NCI-H526 (cell line): Measurements from ENCODE around the gene CRHR2.

Experiments
- DNase-seq, 2 experiments: peaks; one replicate each; lab custom pipeline; 2025; lab: John Stamatoyannopoulos, UW

Gene CRHR2

DNA sequence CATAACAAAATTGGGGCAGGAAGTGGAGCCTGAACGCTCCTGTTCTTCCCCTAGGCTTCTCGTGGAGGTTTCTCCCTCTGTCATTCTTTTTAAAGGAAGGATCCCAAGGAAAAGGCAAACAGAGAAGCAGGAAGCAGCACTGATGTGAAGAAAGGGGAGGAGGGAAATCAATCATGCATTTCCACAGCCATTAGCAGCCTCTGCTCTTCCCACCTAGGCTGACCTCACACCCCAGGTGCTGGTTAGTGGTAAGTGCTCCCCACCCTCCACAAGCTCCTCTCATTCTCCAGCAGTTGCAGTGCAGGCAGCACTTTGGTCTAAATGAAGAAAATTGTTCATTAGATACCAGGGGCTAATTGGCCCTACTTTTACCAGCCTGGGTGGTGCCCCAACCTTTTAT is 2.6 kb downstream of the CRHR2 start:
- peak in 1 of 2 experiments; percentile 19 for DNase-seq

DNA sequence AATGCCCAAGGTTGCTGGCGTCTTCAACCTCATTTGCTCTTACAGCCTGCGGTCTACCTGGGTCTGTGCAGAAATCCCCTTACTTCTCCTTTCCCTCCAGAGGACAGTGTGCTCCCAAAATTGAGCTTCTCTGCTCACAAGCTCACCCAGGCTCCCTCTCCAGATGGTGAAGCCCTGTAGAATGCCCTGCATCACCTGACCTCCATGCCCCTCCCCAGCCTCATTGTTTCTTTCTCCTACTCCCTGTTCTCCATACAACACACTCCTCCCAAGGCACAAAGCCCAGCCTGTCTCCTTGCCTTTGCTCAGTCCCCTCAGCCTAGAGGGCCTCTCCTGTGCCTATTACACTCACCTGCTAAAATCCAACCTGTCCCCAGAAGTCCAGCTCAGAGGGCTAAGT is 3.5 kb downstream of the CRHR2 start:
- no peak for DNase-seq

DNA sequence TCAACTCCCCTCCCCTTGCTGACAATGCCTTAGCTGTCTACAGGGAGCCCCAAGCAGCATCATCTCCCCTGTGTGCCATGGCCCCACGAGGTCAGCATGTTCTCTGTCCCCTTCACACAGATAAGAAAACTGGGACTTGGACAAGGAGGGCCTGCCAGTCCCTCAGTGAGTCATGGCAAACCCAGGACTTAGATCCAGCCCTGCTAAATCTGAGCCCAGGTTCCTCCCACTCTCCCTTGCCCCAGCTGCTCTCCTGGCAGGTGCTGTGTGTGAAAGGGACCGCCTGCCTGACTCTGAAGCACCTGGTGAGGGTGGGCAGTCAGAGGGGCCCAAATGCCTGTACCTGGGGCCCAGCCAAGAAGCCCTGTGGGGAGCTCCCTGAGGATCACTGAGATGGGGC is 7.4 kb downstream of the CRHR2 start:
- DNase-seq, result no peak

DNA sequence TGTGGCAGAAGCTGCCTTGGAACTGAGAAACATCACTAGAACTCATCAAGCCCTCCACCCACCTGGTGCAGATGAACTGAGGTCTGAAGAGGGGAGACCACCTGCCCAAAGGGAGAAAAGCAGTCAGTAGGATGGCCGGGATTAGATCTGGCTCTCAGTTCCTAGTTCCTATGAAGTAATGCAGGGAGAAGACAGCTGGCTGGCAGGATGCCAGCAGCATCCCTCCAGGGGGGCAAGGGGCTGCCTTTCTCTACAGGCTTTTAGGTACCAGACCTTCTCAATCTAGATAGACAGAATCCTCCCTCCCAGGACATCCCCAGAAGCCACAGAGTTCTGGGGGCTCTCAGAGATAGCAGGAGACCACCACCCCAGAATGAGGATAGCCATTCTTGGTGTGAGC is 7.8 kb downstream of the CRHR2 start:
- no peak for DNase-seq

DNA sequence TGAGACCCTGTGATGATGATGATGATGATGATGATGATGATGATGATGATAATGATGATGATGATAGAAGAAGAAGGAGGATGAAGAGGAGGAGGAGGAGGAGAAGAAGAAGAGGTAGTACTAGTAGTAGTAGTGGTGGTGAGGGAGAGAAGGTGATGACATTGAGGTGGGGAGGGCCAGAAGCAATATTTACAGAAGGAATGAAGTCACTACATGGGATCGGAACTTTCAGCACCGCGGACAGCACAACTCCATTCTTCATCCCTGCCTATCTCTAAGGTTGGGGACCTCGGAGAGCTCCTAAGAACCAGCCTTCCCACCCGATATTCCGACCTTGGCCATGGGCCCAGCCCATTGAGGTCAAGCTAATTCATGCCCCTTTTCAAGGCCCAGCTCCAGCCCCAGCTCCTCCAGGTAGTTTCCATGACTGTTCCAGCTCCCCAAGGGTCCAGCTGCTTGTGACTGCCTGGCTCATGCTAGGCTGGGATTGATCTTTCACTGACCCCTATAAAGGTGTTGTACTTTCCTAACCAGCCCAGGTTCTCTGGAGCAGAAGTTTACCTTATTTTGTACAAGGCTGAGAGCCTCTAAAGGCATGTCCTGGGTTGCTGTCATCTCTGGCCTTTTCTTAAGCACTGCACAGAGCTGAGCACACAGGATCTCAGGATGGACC is 10.3 kb downstream of the CRHR2 start:
- no peak for DNase-seq

DNA sequence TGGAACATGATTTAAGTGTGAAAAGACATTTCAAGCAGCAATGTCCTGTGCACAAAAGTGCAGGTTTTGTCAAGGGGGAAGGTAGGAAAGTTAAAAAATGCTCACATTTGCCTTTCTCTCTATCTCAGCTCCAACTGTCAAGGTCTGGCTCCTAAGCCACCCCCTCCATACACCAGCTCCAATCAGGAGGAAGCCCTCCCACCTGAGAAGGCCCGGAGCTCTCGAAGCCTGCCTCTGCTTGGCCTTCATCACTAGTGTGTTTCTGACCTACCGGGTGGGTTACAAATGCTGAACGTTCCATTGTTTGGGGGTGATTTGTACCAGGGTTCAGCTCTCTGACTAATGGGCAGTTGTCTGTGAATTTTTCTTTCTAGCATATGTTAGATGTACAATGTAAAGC is 14.2 kb downstream of the CRHR2 start:
- no peak for DNase-seq

DNA sequence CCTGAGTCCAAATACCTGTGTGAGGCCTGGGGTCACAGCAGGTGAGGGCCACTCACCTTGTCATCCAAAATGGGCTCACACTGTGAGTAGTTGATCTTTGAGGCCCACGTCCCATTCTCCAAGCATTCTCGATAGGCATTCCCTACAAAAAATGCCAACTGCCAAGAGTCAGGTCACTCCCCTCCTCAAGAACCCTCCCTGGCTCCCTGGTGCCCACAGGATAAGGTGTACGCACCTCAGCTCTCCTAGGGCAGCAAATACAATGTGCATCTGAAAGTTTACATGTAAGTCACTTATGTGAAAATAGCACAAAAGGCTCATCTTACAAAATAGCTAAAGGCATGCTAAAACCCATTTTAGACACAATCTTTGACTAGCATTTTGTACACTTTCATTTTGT is 15.1 kb downstream of the CRHR2 start:
- DNase-seq, result no peak

DNA sequence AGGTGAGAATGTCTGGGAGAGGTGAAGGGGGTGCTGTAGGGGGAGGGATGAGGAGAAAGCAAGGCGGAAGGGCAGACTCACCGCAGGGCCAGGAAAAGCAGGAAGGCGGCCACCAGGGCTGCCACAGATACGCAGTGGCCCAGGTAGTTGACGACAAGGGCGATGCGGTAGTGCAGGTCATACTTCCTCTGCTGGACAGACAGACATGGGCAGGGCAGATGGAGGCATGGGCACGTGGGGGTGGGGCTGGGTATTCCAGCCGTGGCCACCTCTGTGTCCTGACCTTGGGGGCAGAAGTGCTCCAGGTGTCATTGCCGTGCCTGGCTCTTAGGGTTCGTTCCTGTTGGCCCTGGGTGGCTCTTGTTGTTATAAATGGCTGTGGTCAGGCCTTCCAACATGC is 16.8 kb downstream of the CRHR2 start:
- DNase-seq, result no peak

DNA sequence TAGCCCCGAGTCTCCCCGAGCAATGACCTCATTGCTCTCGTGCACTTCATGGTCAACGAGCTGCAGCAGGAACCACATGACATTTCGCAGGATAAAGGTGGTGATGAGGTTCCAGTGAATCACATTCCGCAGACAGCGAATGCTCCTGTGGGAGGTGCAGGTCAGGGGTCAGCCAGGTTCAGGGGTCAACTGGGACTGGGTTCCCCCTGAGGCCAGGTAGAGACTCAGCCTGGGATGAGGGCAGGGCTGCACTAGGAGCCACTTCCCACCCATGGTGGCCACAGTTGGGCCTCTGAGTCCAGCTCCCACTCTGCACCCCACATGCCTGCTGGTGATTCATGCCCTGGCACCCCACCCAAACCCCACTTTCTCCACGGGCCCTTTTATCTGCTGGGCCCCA is 17.2 kb downstream of the CRHR2 start:
- no peak for DNase-seq

DNA sequence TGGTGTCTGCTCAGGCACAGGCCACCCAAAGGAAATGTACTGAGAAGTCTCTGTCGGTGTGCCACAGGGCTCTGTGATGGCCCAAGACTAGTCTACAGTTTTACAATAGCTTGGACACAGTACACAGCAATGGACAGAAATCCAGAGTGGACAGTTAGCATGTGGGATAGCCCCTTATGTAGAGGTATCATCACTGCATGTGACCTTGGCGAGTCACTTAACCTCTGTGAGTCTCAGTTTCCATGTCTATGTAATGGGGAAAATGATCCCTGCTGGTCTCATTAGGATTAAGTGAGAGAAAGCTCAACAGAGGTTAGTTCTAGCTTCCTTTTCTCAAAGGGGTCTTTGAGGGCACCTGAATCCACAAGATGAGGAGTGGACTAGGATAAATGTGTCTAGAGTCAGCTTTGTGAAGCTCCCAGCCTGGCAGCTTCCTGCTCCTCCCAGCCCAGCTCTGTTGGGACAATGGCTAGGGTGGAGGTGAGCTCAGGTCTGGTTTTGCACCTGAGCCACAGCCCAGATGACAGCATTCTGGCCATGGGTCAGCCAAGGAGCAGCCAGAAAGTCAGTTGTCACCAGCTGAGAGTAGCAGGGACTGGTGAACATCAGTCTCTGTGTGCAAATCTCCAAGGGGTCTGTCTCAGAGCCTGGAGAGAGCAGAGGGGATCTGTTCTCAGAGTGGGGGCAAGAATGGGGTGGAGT is 17.9 kb downstream of the CRHR2 start:
- DNase-seq, result no peak

DNA sequence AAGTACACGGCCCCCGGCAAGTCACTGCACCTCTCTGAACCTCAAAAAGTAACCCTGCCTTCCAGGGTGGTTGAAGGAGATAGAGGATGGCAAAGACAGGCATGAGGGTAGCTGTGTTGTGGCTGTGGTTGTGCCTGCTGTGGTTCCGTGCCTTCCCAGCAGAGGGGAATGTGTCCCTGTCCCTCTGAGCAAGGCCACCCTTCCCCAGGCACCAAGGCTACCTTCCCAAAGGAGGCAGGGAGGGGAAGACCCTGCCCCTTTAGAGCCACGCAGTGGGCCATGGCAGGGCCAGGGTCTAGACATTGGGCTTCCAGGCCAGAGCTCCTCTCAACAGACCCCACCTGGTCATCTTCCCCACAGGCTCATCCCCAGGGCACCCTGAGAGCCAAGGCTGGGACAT is 18.8 kb downstream of the CRHR2 start:
- no peak for DNase-seq

DNA sequence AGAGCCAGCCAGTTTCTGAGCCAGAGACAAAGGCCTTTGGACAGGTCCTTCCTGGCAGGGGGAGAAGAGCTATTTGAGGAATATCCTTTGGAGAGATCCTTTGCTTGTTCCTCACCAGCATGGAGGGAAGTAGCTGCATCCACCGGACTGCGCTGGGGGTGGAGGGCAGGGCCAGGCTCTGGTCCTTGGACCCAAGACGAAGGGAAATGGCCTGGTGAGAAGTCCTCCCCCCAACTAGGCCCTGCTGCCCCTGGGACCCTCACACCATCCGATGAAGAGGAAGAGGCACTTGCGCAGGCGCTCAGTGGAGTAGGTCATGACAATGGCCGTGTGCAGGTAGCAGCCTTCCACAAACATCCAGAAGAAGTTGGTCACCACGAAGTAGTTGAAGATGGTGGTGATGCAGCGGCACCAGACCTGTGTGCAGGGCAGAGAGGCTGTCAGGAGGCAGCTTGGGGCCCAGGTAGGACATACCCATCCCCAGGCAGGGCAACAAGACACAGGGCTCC is 19.8 kb downstream of the CRHR2 start:
- DNase-seq, result no peak

DNA sequence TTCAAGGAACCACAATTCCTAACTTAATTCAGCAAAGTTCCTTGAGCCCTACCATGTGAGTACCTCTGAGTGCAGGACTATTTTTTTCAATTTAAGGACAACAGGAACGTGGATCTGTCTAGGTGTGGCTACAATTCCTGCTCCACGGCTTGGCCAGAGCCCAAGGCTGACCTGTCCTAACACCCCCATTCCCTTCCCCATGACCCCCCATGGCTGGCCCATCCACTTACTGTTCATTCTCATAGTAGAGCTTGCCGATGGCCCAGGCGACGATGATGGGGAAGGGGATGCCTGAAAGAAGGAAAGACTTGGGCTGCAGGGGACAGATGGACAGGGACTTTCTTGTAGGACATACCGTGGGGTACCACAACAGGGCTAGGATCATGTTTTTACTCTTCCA is 20.3 kb downstream of the CRHR2 start:
- no peak for DNase-seq

DNA sequence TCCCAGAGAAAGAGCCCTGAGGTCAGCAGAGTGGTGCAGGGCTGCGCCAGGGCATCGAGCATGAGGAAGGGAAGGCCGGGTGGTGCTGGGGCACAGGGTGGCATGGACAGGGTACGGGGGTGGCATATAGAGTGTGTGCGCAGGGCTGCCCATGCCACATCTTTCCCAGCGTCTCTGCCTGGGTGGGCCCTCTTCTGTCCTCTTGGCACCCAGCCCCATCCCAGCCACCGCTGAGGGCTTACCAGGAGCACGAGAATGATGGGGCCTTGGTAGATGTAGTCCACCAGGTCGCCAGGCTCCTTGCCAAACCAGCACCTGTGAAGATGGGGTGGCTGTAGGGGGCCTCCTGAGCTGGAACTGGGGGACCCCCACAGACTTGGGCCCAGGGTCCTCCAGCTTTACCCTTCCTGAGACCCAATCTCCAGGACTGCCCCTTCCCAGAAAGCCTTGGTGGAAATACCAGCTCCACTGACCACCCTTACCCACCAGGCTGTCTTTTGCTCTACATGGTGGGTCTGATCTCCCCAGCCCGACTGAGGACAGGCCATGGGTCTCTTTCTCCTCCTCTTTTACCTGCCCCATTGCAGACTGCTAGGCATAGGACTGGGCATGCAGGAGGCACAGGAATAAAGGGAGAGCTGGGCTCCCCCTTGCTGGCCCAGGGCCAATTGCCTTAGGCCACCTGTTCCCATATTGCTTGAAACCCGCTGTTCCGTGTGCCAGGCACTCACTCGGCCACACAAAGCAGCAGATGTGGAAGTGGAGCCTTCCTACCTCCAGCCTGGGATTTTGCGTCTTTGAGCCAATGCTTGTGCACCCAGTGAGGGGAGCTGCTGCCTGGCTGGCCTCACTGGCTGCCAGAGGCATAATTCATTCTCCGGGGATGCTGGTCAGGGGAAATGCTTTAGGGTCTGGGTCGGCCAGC is 21.7 kb downstream of the CRHR2 start:
- no peak for DNase-seq

DNA sequence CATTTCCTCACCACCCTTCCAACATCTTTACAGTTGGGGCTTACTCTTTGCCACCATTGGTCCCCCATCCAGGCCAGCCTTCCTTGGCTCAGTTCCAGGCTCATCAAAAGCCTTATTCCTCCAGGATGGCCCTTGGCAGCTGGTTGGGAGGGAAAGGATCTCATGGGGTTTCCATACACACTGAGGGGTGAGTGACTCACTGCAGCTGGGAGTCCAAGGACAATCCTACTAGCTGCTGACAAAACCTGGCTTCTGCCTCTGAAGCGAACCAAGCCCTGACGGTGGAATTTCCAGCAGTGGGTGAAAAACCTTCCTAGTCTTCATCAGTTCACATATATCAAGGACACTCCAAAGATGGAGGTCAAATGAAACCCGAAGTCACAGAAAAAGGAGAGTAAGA is 22.9 kb downstream of the CRHR2 start:
- DNase-seq, result no peak

DNA sequence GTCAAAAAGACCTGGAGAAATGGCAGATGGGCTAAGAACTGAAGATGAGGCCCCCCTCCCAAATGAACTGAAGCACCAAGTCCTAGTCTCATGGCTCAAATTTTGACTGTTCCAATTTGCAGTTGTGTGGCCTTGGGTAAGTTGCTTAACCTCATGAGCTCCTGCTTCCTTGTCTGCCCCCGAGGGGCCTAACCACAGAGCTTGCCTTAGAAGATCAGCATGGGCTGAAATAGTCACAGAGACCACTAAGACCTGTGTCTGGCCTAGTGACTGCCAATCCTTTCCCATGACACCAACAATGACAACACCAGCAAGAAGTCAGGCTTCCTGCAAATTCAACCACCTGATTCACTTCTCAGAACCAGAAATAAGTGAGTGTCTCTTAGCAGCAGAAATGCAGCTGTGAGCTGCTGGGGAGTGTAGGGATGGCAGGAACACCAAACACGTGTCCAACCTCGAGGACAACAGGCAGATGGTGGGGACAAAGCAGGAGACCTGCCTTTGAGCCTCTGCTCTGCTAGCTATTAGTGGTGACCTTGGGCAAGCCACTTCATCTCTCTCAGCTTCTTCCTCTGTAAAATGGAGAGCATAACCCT is 23.7 kb downstream of the CRHR2 start:
- DNase-seq, result no peak

DNA sequence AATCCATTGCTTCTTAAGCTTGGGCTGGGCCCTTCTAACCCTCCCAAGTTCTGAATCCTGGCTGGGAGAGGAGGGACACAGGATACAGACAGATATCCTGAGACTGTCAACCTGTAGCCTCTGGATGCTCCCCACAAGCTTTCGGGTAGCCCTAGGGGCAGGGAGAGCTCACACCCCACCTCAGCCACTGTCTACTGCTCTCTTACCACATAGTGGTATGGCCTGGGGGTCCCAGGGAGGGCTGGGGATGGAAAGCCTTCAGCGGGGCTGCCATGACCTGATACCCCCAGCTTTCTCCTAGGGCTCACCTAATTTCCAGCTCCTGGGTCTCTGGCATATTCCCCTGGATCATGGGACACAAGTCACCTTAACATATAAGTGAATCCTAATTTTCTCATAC is 25.1 kb downstream of the CRHR2 start:
- no peak for DNase-seq

DNA sequence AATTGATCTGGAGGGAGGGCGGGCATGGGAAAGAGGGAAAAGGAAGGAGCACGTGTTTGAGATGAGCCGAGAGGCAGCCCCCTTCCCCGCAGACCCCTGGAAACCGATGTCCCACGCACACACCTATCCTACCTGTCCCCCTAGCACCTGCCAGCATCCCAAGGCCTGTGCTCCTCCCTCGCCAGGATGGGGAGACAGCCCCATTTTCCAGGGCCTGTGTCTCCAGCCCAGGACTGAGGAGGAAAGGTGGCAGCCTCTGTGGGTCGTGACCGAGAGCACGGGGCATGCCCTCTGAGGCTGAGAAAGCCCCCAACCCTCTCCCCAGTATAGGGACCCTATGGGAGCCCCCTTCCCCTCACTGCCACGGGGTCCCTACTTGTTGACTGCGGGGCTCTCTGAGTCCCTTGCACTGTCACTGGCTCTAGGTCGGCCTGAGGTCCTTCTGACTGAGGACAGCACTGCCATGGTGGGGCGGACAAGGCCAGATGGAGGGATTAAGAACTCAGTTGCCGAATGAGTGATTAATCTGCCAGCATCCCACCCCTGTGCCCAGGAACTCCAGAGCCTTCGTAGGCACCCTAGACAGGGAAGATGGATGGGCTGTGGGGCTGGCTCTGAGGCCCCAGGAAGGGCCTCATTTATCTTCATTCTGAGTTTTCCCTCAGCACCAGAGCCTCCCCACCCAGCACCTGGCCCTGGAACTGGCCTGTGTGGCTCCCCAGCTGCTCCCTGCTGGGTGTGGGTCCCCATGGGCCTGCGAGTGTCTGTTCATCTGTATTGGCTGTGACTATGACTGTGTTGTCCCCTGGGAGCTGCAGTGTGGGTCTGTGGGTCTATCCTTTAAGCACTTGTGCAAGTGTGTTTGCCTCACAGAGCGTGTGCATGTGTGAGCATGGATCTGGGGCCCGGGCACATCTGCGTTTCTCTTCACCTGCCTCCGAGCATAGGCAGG is 26.0 kb downstream of the CRHR2 start:
- DNase-seq, result no peak

DNA sequence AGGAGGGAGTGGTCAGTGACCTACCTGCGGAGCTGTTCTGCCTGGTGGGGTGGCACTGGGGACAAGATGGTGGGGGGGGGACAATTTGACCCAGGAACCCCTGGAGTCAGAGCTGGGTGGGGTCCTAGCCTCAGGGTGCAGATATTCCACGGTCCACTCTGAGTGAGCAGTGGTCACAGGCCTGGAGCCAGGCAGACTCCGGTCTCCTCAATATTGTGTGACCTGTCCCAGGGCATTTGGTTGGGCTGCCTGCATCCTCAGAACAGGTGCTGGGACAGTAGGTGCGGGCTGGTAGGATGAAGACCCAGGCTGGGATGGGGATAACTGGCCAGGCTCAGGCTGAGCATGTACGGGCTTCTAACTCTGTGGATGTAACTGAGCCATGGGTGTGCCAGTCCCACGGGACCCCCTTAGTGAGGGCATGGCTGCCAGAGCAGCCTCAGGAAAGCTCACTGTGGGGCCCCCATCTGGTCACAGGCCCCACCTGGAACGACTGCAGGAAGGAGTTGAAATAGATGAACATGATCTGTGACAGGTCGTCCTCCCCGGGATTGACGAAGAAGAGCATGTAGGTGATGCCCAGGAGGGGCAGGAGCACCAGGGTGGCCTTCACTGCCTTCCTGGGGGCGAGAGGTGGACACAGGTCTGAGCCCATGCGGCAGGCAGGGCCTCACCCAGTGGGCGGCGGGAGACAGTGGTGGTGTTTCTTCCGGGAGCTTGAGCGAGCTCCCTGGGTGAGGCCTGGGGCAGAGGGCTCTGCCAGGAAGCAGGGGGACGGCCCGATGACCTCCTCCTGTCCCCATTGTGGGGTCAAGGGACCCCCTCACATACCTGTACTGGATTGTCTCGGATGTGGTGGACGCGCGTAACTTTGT is 26.9 kb downstream of the CRHR2 start:
- DNase-seq, result no peak
